CD4-positive, alpha-beta T cell treated with Interferon gamma for 1 hour (primary cell): Measurements from ENCODE around the gene SF3B5.
"Not testable (repeated sequence)": the region's sequence is repeated elsewhere in the genome, so short reads cannot be mapped to it uniquely, and the experiment has no call there.

Experiments
- DNase-seq: peaks from one replicate; pipeline ENCODE4 v3.0.0-alpha.2; 2020

SF3B5 gene

DNA sequence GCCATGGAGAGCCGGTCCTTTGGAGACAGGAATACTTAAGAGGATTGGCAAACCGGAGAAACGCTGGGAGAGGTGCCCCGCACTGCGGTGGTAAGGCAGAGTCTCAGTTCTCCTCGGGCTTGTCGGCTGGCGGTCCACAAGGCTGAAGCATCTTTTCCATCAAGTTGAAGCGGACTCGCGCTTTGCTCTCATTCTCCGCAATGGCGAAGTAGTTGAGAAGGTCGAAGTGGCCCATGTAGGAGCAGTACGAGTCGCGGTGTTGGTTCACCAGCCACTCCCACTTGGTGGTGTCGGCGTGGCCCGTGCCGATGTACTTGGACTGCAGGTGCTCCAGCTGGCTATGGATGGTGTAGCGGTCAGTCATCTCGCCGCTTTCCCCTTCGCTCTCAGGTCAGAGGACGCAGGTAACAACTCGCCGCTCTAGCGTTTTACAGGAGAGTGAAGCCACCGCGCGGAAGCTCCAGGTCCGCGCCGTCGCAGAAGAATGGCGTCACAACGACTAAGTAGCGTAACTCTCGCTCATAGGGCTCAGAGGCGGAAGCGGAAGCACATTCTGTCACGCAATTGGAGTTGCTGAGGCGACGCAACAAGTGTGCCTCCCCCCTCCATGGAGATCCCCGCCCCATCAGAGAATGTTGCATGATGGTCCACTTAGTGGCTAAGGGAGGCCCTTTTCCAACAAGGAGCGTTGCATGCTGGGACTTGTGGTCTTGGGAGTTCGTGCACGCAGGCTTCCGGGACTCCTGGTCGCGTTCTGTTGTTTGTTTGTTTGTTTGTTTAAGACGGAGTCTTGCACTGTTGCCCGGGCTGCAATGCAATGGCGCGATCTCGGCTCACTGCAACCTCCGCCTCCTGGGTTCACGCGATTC, at the start of gene SF3B5:
TSS of gene SF3B5 (minus strand) at position 440 of the 869 bp plus-strand sequence. CDS start at position 364, 76 bp downstream.
- DNase-seq = peak; percentile 98

DNA sequence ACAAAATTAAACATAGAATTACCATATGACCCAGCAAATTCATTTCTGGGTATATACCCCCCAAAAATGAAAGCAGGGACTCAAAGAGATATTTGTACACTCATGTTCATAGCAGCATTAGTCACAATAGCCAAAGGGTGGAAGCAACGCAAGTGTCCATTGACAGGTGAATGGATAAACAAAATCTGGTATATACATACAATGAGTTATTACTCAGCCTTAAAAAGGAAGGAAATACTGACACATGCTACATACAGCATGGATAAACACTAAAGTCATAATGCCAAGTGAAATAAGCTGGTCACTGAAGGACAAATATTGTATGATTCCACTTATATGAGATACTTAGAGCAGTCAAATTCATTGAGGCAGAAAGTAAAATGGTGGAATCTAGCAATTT, 49.6 kb upstream of the SF3B5 start:
- no peak for DNase-seq

DNA sequence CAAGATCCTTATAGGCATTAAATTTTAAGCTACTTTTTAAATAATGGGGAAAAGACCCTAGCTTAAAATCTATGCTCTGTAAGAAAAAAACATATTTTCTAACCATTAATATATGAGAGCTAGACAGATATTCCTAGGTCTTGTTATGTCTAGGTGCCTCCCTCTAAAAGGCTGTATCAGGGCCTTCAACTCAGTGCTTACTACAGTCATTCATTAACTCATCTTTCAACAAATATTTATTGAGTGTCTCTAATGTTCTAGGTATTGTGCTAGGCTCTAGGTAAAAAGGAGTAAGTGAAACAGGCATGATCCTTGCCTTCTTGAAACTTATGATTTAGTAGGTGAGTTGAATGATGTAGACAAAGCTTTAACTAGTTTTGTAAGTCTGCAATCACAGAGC, 48.5 kb upstream of the SF3B5 start:
- no peak for DNase-seq

DNA sequence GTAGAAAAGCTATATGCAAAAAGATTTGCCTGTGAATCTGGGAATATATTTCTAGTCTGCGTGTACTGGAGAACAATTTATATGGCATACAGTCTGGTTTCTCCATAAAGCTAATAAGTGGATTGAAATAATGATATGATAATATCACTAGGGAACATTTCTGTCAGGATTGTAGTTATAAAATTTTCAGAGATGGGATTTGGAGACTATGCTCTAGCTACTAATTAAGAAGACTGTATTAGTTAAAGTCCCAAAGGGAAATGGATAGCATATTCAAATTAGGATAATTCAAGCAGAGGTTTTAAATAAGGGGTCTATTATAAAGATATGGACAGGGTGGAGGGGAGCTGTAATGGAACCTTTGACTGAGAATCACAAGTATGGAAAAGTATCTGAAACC, 47.7 kb upstream of the SF3B5 start:
- no peak for DNase-seq

DNA sequence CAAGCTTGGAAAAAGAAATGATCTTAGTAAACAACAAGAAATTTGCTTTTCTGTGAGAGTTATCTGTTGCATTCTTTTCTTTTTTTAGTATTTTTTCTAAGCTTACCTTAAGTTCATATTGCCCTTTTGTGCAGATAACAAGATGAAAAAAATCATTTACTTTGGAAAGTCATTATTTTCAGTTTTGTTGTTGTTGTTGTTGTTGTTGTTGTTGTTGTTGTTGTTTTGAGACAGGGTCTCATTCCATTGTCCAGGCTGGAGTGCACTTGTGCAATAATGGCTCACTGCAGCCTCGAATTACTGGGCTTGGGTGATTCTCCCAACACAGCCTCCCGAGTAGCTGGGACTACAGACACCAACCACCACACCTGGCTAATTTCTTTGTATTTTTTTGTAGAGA, 46.1 kb upstream of the SF3B5 start:
- DNase-seq = no peak

DNA sequence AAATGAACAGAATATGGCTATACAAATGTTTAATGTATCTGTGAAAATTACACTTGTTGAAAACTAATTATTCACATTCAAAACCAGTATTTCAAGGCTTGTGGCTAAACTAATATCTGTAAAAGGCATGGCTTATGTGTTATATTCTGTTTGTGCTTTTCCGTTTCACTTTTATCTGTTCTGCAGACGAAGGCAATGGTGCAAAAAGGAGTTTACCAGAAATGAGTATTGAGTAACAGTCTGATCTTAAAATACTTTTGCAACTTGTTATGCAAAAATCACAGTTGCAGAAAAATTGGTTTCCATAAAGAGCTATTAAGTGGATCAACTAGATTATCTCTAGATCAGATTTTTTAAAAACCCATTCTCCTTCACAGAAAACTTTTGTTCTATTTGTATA, 45.5 kb upstream of the SF3B5 start:
- DNase-seq = no peak

DNA sequence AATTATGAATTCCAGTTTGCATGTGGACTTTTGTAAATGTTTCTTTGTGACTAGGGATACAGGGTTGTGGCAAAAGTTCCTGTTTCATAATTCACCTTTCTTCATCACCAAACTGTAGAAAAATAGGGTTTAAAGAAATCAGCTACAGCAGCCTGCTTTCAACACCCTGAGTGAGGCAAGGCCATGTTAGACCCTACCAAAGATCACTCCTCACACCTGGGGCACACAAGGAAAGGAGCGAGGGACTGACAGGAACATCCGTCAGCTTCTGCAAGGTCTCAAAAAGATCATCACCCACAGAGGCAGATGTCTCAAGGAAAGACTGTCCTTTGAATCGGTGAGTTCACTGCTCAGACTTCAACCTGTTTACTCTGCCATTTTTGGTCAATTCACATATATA, 44.4 kb upstream of the SF3B5 start:
- no peak for DNase-seq

DNA sequence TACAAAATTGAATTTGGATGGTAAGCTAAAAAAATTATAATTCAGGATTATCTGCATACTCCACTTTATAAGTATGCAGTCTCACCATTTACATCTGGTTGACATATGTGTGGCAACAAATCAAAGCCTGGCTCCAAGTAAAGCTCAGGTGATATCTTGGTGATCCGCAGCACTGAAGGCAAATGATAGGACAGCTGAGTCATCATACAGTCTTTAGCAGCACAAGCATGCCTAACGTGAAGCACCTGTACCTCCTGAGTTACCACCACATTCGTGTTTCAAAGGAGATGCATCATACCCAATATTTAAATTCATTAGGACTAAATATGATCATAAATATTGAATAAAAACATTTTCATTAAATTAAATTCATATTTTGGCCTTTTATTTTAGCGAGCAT, 43.2 kb upstream of the SF3B5 start:
- no peak for DNase-seq

DNA sequence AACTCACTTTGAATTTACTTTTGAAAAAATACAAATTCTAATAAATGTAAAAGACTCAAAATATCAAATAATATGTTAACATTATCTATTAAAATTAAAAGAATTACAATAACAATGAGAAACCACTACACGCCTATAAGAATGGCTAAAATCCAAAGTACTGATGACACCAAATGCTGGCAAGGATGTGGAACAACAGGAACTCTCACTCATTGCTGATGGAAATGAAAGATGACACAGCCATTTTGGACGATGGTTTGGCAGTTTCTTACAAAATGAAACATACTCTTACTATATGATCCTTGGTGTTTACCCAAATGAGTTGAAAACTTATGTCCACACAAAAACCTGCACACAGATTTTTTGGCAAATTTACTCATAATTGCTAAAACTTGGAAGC, 39.4 kb upstream of the SF3B5 start:
- no peak for DNase-seq

DNA sequence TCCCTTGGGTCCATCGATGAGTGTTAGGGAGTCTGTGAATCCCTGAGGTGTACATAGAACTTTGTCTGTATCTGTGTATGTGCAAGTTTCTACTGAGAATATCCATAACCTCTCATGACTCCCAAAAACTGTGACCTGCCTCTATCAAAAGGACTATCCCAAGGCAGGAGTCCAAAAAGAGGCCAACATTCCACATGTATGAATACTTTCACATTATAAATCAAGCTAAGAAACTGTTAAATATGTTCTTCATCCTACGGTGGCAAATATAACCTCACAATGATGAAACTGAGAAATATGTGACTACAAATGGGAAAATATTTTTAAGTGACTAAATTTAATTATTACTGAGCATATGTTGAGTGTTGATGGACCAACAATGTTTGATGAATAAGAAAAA, 38.8 kb upstream of the SF3B5 start:
- no peak for DNase-seq

DNA sequence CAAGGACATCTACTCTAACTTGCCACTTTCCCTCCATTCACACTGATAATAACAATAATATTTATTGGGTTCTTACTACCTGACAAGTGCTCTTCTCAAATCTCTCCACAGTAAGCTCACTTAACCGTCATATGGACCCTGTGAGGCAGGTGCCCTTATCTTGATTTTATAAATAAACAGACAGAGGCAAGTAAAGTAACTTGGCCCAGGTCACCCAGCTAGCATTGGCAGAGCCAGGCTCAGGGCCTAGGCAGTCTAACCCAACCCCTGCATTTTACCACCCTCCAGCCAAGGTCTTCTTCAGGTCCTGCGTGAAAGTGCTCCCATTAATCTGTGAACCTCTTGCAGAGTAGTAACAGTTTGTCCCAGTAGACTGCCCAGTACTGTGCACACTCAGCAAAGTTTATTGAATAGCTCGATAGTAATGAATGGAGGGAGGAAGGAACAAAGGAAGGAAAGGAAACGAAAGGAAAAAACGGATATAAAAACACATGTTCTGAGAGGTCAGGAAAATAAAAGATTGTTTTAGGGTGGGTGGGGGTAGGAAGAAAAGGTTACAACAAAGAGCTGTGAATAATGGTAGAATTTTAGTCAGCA, 38.0 kb upstream of the SF3B5 start:
- no peak for DNase-seq

DNA sequence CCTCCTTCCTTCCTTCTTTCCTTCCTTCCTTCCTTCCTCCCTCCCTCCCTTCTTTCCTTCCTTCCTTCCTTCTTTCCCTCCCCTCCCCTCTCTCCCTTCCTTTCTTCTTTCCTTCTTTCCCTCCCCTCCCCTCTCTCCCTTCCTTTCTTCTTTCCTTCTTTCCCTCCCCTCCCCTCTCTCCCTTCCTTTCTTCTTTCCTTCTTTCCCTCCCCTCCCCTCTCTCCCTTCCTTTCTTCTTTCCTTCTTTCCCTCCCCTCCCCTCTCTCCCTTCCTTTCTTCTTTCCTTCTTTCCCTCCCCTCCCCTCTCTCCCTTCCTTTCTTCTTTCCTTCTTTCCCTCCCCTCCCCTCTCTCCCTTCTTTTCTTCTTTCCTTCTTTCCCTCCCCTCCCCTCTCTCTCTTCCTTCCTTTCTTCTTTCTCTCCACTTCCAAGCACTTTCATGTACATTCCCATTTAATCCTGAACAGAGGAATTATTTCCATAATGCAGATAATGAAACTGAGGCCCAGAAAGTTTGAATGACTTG, 36.9 kb upstream of the SF3B5 start:
- not testable (repeated sequence) for DNase-seq

DNA sequence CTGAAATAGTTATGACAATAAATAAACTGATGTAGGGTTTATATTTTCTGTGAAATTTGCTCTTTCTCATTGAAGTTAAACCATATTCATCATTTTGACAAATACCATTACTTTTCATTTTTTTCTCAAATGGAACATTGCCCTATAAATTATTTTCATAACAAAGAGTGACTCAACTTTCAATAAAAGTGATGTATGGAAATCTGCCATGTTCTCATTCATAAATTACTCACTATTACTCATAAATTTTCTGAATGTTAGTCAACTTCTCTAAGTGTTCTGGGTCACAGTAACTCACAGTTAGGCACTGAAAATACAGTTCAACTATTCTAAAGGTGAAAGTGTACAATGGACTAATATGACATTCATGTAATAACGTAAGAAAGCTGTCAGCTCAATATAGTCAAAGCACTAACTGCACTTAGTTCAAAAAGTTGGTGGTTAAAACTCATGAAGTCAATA, 35.9 kb upstream of the SF3B5 start:
- no peak for DNase-seq

DNA sequence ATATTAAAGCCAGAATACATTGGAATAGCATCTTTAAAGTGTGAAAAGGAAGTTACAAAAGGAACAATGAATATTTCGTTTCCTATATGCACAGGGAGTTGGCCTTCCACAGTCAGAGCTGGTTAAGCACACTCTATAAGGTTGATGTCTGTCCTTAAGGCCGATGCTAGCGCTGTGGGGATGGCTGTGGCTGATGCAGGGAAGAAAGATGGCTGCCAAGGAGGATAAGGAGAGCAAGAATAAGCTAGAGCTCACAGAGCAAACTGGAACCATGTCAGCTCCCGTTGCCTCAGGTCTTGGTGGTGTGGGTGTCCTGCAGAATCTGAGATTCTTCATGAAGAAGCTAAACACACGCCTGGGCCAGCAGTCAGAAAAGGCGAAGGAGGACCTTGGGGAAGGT, 34.1 kb upstream of the SF3B5 start:
- DNase-seq = no peak

DNA sequence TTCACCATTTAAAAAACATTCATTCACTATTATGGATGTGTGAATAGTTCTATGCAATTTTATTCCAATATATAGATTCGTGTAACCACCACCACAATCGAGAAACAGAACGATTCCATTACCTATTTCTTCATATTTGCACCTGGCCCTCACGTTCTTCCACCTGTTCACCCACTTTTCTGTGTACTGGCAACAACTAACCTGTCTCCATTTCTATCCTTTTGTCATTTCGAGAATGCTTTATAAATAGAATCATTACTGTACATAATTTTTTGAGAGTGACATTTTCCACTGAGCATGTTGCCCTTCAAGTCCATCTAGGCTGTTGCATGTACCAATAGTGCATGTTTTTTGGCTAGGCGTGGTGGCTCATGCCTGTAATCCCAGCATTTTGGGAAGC, 31.7 kb upstream of the SF3B5 start:
- no peak for DNase-seq

DNA sequence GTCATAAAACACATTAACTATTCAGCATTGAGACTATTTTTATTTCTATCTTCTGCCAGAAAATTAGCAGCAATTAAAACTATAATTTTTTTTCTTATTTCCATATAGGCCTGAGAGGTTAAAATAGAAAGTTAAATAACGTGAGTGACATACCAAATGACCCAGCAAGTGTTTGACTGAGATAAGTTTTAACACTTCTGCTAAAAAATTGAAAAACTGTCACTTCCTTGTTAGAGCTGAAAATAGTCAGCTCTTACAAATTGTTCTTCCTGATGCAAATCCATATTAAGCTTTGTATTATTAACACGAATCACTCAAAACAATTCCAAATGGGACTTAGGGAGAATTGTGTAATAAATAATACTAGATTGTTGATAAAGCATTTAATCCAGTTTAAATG, 28.5 kb upstream of the SF3B5 start:
- DNase-seq = no peak

DNA sequence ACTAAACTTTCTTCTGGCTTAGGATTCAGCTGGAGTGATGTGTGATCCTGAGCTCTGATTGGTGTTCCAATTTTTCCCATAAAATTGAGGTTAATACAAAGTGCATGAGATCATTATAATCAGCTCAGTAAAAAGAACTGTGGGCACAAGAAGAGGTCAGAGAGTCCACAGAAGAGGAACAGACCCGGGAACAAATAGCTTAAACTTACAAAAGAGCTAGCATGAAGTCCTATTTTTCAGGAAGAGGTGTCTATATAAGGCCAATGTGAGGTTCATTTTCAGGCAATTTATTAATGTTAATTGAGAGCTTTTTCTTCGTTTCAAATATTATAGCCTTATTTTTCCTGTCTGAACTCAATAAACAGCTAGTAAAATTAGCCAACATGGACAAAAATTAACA, 28.0 kb upstream of the SF3B5 start:
- DNase-seq = no peak

DNA sequence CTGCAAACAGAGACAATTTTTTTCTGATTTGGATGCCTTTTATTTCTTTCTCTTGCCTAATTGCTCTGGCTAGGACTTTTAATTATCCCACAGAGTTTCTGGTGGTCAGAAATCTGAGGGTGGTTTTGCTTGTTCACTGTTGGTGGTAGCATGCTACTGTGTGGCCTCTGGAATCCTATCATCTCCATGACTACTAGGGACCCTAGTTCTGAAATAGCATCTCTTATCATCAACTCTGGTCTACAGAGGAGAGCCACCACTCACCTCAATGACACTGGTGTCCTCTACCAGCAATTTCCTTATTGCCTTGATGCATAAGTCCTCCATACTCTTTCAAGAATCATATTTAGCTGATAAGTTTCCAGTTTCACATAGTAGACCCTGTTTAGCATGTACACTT, 27.5 kb upstream of the SF3B5 start:
- no peak for DNase-seq

DNA sequence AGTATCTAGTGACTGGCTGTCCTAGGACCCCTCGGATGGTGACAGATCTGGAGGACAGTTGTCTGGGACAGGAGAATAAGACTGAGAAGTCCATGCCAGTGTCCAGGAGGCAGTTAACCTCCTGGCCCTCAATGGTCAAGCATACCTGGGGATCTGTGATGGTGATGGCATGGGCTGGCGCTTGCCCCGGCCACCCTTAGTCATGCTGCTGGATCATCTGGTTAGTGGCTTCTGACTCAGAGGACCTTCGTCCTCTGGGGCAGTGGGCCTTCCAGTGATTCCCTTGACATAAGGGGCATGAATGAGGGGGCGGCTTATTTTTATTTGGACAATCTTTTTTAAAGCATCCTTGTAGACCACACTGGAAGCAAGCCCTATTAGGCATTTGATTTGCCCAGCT, 24.0 kb upstream of the SF3B5 start:
- DNase-seq = no peak

DNA sequence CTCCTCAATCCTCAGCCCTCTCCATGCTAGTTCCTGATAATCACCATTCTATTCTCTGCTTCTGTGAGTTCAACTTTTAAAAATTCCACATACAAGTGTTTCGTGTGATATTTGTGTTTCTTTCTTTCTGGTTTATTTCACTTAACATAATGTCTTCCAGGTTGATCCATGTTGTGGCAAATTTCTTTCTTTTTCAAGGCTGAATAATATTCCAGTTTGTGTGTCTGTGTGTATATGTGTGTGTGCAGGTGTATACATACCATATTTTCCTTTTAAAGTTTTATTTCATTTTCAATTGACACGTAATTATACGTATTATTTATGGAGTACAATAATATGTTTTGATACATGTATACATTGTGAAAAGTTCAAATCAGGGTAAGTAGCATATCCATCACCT, 19.8 kb upstream of the SF3B5 start:
- no peak for DNase-seq

DNA sequence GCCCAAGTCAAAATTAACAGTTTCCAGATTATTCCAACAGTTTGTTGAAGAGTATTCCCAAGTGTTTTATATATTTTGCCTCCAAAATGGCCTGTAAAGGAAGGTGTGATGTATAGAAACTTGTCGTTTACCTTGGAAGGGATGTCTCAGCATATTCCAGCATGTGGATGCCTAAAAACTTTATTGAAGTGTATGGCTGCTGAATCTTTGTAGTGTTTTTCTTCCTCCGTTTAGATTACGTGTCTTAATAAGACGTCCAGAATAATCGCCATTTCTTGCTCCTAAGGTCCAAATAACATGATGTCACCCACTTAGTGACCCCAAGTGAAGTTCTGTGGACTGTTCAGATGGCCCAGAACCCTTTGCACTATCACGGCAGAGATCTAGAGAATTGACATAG, 18.0 kb upstream of the SF3B5 start:
- DNase-seq = no peak

DNA sequence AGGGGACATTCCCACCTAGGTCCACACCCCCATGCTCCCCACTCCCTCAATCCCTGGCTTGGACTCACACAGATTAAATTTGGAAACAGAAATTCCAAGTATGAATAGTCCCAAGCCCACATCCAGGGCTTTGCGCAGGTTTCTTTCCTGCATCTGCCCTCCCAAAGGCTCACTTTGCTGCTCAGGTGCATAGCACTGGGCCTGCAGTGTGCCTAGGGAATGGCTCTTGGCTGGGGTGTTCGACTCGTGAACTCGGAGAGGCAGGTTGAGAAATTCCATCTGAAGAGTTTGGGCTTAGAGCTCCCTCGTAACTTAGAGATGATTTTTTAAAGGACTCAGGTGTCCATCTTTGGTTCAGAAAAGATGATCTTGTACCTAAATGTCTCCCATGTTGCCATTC, 14.8 kb upstream of the SF3B5 start:
- DNase-seq = no peak

DNA sequence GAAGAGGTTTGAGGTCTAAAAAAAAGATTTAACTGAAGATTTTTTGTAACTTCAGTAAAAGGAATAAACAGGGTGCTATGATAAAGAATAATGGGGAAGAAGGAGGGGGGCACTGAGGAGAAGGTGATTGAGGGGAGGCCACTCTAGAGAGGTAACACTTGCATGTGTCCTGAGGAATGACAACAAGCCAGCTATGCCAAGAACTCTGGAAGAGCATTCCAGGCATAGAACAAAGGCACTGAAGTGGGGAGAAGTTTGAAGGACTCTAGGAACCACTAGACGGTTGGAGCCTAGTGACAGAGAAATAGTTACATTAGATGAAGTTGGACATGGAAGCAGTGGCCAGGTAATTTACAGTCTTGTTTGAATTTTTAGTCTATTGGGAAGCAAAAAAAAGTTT, 10.8 kb upstream of the SF3B5 start:
- DNase-seq = no peak

DNA sequence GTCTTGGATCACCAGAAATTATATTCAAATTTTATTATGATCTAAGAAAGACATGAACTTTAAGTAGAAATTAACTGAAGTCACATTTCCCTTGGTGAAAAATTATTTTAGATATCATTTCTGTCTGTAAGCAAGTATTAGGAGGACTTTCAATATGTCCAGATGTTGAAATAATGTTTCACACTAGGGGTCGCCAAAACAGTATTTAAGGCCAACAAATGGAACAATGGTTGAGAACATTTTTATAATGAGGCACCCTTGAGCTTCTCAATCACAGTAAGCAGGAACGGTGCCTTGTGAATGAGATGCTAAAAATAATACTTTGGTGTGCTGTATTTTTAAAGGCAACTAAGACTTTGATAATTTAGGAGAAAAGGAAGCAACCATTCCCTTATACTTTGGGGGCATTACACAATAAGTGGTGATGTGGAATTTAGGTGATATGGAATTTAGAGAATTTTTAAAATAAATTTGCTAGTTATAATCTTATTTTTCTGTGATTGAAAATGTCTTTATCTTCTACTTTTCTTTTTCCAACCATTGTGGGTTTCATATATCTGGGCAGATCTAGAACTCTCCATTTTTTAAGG, 9.6 kb upstream of the SF3B5 start:
- DNase-seq = no peak
